HepG2 (cell line): Measurements from ENCODE around the gene TUBGCP4. TPM values are rescaled to one million over a fixed set of nuclear protein-coding genes. Genes with fewer than 3 reads are reported as not detected.

ENCODE experiments used
- AGO1 ChIP-seq: fragments of 200-400 bp; formaldehyde crosslinking; IDR thresholded peaks from 2 replicates; pipeline ENCODE4 v1.6.1; 2017; ENCODE audit warnings: mild to moderate bottlenecking, low read depth, low read length, moderate library complexity; ENCODE audit not compliant: poor library complexity, severe bottlenecking
- FOXK1 ChIP-seq: sonication (generic); formaldehyde crosslinking; IDR thresholded peaks from 2 replicates; pipeline ENCODE4 v1.4.0; 2020; ENCODE audit warnings: low read depth, missing genetic modification reagents, borderline replicate concordance
- FOXO1 ChIP-seq: sonication (generic); formaldehyde crosslinking; IDR thresholded peaks from 2 replicates; pipeline ENCODE4 v1.4.0; 2020; ENCODE audit warnings: missing genetic modification reagents
- KIAA2018 ChIP-seq: sonication (generic); formaldehyde crosslinking; IDR thresholded peaks from 2 replicates; pipeline ENCODE4 v1.5.0; 2020; ENCODE audit warnings: mild to moderate bottlenecking, missing genetic modification reagents, borderline replicate concordance
- NFAT5 ChIP-seq: sonication (generic); formaldehyde crosslinking; IDR thresholded peaks from 2 replicates; pipeline ENCODE4 v1.4.0; 2020; ENCODE audit warnings: missing genetic modification reagents
- ZNF343 ChIP-seq: sonication (generic); formaldehyde crosslinking; IDR thresholded peaks from 2 replicates; pipeline ENCODE4 v1.4.0; 2020; ENCODE audit warnings: mild to moderate bottlenecking, missing genetic modification reagents
- ZNF761 ChIP-seq: sonication (generic); formaldehyde crosslinking; conservative IDR thresholded peaks from 2 replicates; pipeline ENCODE4 v1.4.0; 2020; ENCODE audit warnings: mild to moderate bottlenecking, missing genetic modification reagents
- ZSCAN5A ChIP-seq: sonication (generic); formaldehyde crosslinking; IDR thresholded peaks from 2 replicates; pipeline ENCODE4 v1.8.0; 2022; ENCODE audit warnings: mild to moderate bottlenecking, missing genetic modification reagents, borderline replicate concordance
- ZZZ3 ChIP-seq: sonication (generic); formaldehyde crosslinking; IDR thresholded peaks from 2 replicates; pipeline ENCODE4 v1.4.0; 2020; ENCODE audit warnings: missing genetic modification reagents, mild to moderate bottlenecking, borderline replicate concordance
- polyA plus RNA-seq, 8 experiments: library from polyadenylated mRNA; depleted of rRNA in 3 of 8; stranded (reverse) in 7 of 8; unstranded in 1 of 8; fragments of >200 nt; fragmentation: Illumina TruSeq in 4 of 8; extraction: Trizol in 4 of 8; gene quantifications; 2 replicates each; pipeline versions ENCODE4 v1.2.1 to v1.2.3, GENCODE V29; 2011 to 2016; ENCODE audit warnings: low read depth in 4 of 8, missing spikeins in 1 of 8, mixed read lengths in 1 of 8; ENCODE audit not compliant: insufficient read depth in 1 of 8
- total RNA-seq, 5 experiments: library from RNA; depleted of rRNA; stranded (reverse); fragments of >200 nt; fragmentation: Illumina TruSeq; extraction: Trizol; gene quantifications; 2 replicates each; pipeline ENCODE4 v1.2.3, GENCODE V29; 2016; ENCODE audit warnings: low read depth in 1 of 5

Gene TUBGCP4
- total and polyA plus RNA-seq, 2 of the 13 experiments (the other 11 are each of a cell fraction or from before 2014, with no cell fraction given) = 15.0 to 20.5 TPM

GRCh38 chr15:43370975-43371974, at the start of gene TUBGCP4, which contains the start of gene ZSCAN29 (continued):
- no peak for TF ChIP-seq NFAT5 (CRISPR knock-in tag)
- TF ChIP-seq ZNF343 (CRISPR knock-in tag) = peak; percentile 86
- TF ChIP-seq FOXK1 (CRISPR knock-in tag) = peak; percentile 28; the same call in 1 of the 2 replicates
- TF ChIP-seq ZSCAN5A = 0 out of 2 replicates have a peak, but pooled peaks have one; percentile 14
- 0 out of 2 replicates have a peak, but pooled peaks have one; percentile 6 for TF ChIP-seq FOXO1
- TF ChIP-seq KIAA2018 (CRISPR knock-in tag) = no peak
- TF ChIP-seq ZNF761 (CRISPR knock-in tag) = no peak
- peak; percentile 37; the same call in 1 of the 2 replicates for TF ChIP-seq ZZZ3 (CRISPR knock-in tag)
- TF ChIP-seq AGO1 = peak; percentile 49
